HG03521 (cell line): Measurements from ENCODE around the gene PPP5C.
"Not testable (repeated sequence)": the region's sequence is repeated elsewhere in the genome, so short reads cannot be mapped to it uniquely, and the experiment has no call there.

Source experiments
- ATAC-seq: cut with Tn5 transposase; IDR thresholded peaks from one replicate; pipeline ENCODE4 v1.9.1; 2021; ENCODE audit warnings: mild to moderate bottlenecking, moderate library complexity; ENCODE audit not compliant: unreplicated experiment

PPP5C gene

GRCh38 chr19:46404753-46405468, 58.0 kb downstream of the PPP5C start:
- ATAC-seq = no peak

- ATAC-seq = no peak
These were observed 60.1 kb downstream of the PPP5C start for GRCh38 chr19:46406976-46407375.

GRCh38 chr19:46407856-46408663, 61.2 kb downstream of the PPP5C start:
- ATAC-seq = no peak

GRCh38 chr19:46408664-46409039, 61.8 kb downstream of the PPP5C start:
- ATAC-seq = no peak

GRCh38 chr19:46409191-46409590, 62.3 kb downstream of the PPP5C start:
- no peak for ATAC-seq

GRCh38 chr19:46410205-46411087, 63.6 kb downstream of the PPP5C start:
- ATAC-seq = no peak

- ATAC-seq = no peak
These were observed 64.4 kb downstream of the PPP5C start for GRCh38 chr19:46411088-46411924.

GRCh38 chr19:46411925-46412649, 65.2 kb downstream of the PPP5C start:
- ATAC-seq = no peak

- no peak for ATAC-seq
These were observed 65.9 kb downstream of the PPP5C start for GRCh38 chr19:46412650-46413261.

GRCh38 chr19:46413262-46414031, 66.6 kb downstream of the PPP5C start, which contains the start of gene CCDC8:
Gene CCDC8 (minus strand): TSS chr19:46413564. CDS start chr19:46412810, 754 bp downstream.
- no peak for ATAC-seq

GRCh38 chr19:46414899-46415298, 68.0 kb downstream of the PPP5C start:
- ATAC-seq = not testable (repeated sequence)

- not testable (repeated sequence) for ATAC-seq
These were observed 69.2 kb downstream of the PPP5C start for GRCh38 chr19:46415804-46416709.

GRCh38 chr19:46420056-46420455, 73.2 kb downstream of the PPP5C start:
- ATAC-seq = no peak

GRCh38 chr19:46422344-46422743, 75.5 kb downstream of the PPP5C start:
- ATAC-seq = no peak

GRCh38 chr19:46423188-46423587, 76.3 kb downstream of the PPP5C start:
- no peak for ATAC-seq

- ATAC-seq = no peak
These were observed 79.2 kb downstream of the PPP5C start for GRCh38 chr19:46426035-46426505.

- ATAC-seq = no peak
These were observed 79.7 kb downstream of the PPP5C start for GRCh38 chr19:46426506-46427162.
